ENCODE data around the gene SYNE4. TPM values are rescaled to one million over a fixed set of nuclear protein-coding genes. Genes with fewer than 3 reads are reported as not detected.

The SYNE4 gene
- total RNA-seq, 1 experiment from 2014 or later: 19.7 TPM

DNA sequence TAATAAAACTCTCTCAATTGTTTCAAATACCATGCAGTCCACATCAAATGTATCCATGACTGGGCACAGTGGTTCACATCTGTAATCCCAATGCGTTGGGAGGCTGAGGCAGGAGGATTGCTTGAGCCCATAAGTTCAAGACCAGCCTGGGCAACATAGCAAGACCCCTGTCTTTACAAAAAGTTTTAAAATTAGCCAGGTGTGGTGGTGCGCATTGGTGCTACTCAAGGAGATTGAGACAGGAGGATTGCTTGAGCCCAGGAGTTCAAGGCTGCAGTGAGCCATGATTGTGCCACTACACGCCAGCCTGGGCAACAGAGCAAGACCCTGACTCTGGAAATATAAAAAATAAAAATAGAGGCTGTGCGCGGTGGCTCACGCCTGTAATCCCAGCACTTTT is 19.1 kb upstream of the SYNE4 start:
- TF ChIP-seq, protein P1, sequence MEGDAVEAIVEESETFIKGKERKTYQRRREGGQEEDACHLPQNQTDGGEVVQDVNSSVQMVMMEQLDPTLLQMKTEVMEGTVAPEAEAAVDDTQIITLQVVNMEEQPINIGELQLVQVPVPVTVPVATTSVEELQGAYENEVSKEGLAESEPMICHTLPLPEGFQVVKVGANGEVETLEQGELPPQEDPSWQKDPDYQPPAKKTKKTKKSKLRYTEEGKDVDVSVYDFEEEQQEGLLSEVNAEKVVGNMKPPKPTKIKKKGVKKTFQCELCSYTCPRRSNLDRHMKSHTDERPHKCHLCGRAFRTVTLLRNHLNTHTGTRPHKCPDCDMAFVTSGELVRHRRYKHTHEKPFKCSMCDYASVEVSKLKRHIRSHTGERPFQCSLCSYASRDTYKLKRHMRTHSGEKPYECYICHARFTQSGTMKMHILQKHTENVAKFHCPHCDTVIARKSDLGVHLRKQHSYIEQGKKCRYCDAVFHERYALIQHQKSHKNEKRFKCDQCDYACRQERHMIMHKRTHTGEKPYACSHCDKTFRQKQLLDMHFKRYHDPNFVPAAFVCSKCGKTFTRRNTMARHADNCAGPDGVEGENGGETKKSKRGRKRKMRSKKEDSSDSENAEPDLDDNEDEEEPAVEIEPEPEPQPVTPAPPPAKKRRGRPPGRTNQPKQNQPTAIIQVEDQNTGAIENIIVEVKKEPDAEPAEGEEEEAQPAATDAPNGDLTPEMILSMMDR (IDR thresholded peaks at IDR 0.05; ENCODE audit: unreplicated experiment): no peak
- intact Hi-C loops (cut with micrococcal nuclease; ENCODE audit: unreplicated experiment): no loop called here
- H3K4me1 Mint-ChIP-seq (ENCODE audit: low read depth, unreplicated experiment): no peaks in the 10 kb centered on the region
- DNase-seq: no peak
- no peaks in the 10 kb centered on the region for H3K27me3 Mint-ChIP-seq (ENCODE audit: unreplicated experiment)
- CTCF ChIA-PET: no interaction called here
- peaks cover 34% of the 10 kb centered on the region for H3K36me3 Mint-ChIP-seq (ENCODE audit: insufficient read depth, unreplicated experiment)
- H3K27ac Mint-ChIP-seq (ENCODE audit: unreplicated experiment): no peak overlapping the region
- no peak overlapping the region for H3K4me3 Mint-ChIP-seq (ENCODE audit: low read depth, unreplicated experiment)
- no peaks in the 10 kb centered on the region for H3K9me3 Mint-ChIP-seq (ENCODE audit: low read depth, unreplicated experiment)
- no TSS peak for BruUV-seq (replicated peaks)

DNA sequence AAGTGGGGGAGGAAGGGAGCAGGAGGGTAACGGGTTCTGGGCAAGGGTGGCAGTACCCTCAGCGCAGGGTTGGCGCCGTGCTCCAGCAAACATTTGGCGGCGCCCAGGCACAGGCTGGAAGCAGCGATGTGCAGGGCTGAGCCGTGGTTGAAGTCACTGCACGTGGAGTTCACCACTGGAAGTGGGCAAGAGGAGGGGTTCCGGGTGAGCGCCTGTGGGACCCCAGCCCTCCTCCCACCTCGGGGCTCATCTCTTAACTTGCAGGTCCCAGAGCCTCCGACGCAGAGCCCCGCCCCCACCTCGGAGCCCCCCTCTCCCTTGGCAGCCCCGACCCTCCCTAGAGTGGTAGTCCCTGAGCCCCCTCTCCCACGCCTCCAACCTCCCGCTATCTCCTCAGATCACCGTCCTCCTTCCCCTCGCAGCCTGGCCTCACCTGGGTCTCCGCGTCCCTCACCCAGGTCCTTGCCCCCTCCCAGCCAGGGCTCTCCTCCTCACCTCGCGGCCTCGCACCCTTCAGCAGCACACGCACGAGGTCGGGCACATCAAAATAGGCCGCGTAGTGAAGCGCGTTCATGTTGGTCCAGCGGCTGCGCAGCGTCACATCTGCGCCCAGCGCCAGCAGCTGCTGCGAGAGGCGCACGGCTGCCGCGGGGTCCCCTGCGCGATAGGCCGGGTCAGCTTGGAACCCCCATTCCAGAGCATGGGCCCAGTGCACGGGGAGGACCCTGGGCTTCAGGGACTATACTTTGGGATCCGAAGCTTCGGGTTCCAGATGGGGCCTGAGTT is 17.7 kb upstream of the SYNE4 start:
- DNase-seq: no peak
- intact Hi-C loops (cut with micrococcal nuclease; ENCODE audit: unreplicated experiment): no loop called here
- Mint-ChIP-seq H3K27ac (ENCODE audit: unreplicated experiment) (no peak overlapping the region), H3K9me3 (ENCODE audit: low read depth, unreplicated experiment) (no peaks in the 10 kb centered on the region), H3K27me3 (ENCODE audit: unreplicated experiment) (no peaks in the 10 kb centered on the region), H3K4me3 (ENCODE audit: low read depth, unreplicated experiment) (no peak overlapping the region), H3K4me1 (ENCODE audit: low read depth, unreplicated experiment) (no peaks in the 10 kb centered on the region), H3K36me3 (ENCODE audit: insufficient read depth, unreplicated experiment) (peaks cover 32% of the 10 kb centered on the region)
- BruUV-seq (replicated peaks): no TSS peak
- CTCF ChIA-PET: no interaction called here
- TF ChIP-seq, protein P1 (IDR thresholded peaks at IDR 0.05; ENCODE audit: unreplicated experiment): no peak

DNA sequence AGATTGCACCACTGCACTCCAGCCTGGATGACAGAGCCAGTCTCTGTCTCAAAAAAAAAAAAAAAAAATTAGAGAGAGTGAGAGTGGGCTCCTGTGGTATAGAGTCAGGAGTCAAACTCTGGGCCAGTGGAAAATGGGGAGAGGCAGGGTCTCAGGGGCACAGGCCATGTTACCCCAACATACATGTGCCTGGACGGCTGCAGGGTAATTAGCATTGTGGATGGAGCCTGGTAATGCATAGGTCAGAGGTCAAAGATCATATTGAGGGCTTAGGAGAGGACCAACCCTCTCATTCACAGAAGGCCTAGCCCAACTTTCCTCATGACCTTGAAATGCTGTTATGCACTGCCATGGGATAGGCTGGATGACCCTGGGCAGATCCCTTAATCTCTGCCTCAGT is 16.9 kb upstream of the SYNE4 start:
- no TSS peak for BruUV-seq (replicated peaks)

DNA sequence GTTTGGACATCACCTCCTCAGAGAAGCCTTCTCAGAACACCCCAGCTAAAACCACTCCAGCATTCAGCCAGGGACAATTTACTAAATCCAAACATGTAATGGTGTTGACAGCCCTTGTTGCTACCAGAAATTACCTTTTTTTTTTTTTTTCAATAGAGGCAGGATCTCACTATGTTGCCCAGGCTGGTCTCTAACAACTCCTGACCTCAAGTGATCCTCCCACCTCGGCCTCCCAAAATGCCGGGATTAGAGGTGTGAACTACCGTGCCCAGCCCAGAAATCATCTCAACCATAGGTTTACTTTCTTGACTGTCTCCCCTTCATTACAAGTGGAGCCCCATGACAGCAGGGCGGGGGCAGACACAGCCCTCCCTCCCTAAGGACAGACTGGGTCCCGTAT is 14.8 kb upstream of the SYNE4 start:
- Mint-ChIP-seq H3K27ac (ENCODE audit: unreplicated experiment) (no peak overlapping the region), H3K36me3 (ENCODE audit: insufficient read depth, unreplicated experiment) (peaks cover 30% of the 10 kb centered on the region), H3K4me1 (ENCODE audit: low read depth, unreplicated experiment) (no peaks in the 10 kb centered on the region), H3K27me3 (ENCODE audit: unreplicated experiment) (no peaks in the 10 kb centered on the region), H3K4me3 (ENCODE audit: low read depth, unreplicated experiment) (no peak overlapping the region), H3K9me3 (ENCODE audit: low read depth, unreplicated experiment) (no peaks in the 10 kb centered on the region)
- DNase-seq: no peak
- TF ChIP-seq, protein P1 (IDR thresholded peaks at IDR 0.05; ENCODE audit: unreplicated experiment): no peak
- BruUV-seq (replicated peaks): no TSS peak
- CTCF ChIA-PET: no interaction called here
- intact Hi-C loops (cut with micrococcal nuclease; ENCODE audit: unreplicated experiment): no loop called here

More for the DNA sequence above, 16.9 kb upstream of the SYNE4 start:
- CTCF ChIA-PET: no interaction called here
- no peak overlapping the region for H3K4me3 Mint-ChIP-seq (ENCODE audit: low read depth, unreplicated experiment)
- TF ChIP-seq, protein P1 (IDR thresholded peaks at IDR 0.05; ENCODE audit: unreplicated experiment): no peak
- H3K27me3 Mint-ChIP-seq (ENCODE audit: unreplicated experiment): no peaks in the 10 kb centered on the region
- H3K27ac Mint-ChIP-seq (ENCODE audit: unreplicated experiment): no peak overlapping the region
- no peak for DNase-seq
- H3K36me3 Mint-ChIP-seq (ENCODE audit: insufficient read depth, unreplicated experiment): peaks cover 31% of the 10 kb centered on the region
- intact Hi-C loops (cut with micrococcal nuclease; ENCODE audit: unreplicated experiment): no loop called here
- H3K4me1 Mint-ChIP-seq (ENCODE audit: low read depth, unreplicated experiment): no peaks in the 10 kb centered on the region
- H3K9me3 Mint-ChIP-seq (ENCODE audit: low read depth, unreplicated experiment): no peaks in the 10 kb centered on the region
